NT2/D1 (cell line): ENCODE measurements around the gene CLASP2.

ENCODE experiments used
- DNase-seq: peaks from one replicate; pipeline ENCODE4 v3.0.0-alpha.2; 2011; ENCODE audit warnings: low read depth, low spot score
- H3K27me3 ChIP-seq: 2 replicates; pipeline ENCODE4 v1.6.0; 2011; ENCODE audit warnings: mild to moderate bottlenecking; ENCODE audit not compliant: insufficient read length, insufficient read depth
- H3K36me3 ChIP-seq: 2 replicates; pipeline ENCODE4 v1.6.1; 2011; ENCODE audit warnings: mild to moderate bottlenecking, low read length, mixed read lengths; ENCODE audit not compliant: insufficient read depth, insufficient read length
- H3K4me1 ChIP-seq: 2 replicates; pipeline ENCODE4 v1.5.1; 2011; ENCODE audit not compliant: insufficient read depth, insufficient read length
- H3K4me3 ChIP-seq: 2 replicates; pipeline ENCODE4 v1.5.1; 2011; ENCODE audit warnings: low read depth; ENCODE audit not compliant: insufficient read length
- H3K9ac ChIP-seq: 2 replicates; pipeline ENCODE4 v1.6.0; 2011; ENCODE audit warnings: low read depth; ENCODE audit not compliant: insufficient read length
- H3K9me3 ChIP-seq: 2 replicates; pipeline ENCODE4 v1.5.1; 2011; ENCODE audit warnings: mild to moderate bottlenecking, low read length; ENCODE audit not compliant: insufficient read depth
- SUZ12 ChIP-seq: IDR thresholded peaks from 2 replicates; pipeline ENCODE4 v1.6.1; 2011; ENCODE audit not compliant: insufficient read length, insufficient read depth; ENCODE audit errors: extremely low read depth
- YY1 ChIP-seq: IDR thresholded peaks from 2 replicates; pipeline ENCODE4 v1.6.1; 2011; ENCODE audit not compliant: insufficient read length, insufficient read depth
- ZNF274 ChIP-seq: IDR thresholded peaks from 2 replicates; pipeline ENCODE4 v1.6.1; 2011; ENCODE audit warnings: mild to moderate bottlenecking, low read depth, low read length

The CLASP2 gene

GRCh38 chr3:33523093-33523667 is 194.9 kb downstream of the CLASP2 start:
- Histone ChIP-seq H3K9ac (no peak overlapping the region), H3K4me1 (no peaks in the 10 kb centered on the region), H3K27me3 (no peaks in the 10 kb centered on the region), H3K9me3 (peaks cover 31% of the 10 kb centered on the region), H3K36me3 (peaks cover 12% of the 10 kb centered on the region), H3K4me3 (no peak overlapping the region)
- no peak for TF ChIP-seq ZNF274
- no peak for TF ChIP-seq SUZ12
- no peak for TF ChIP-seq YY1
- no peak for DNase-seq

DNA sequence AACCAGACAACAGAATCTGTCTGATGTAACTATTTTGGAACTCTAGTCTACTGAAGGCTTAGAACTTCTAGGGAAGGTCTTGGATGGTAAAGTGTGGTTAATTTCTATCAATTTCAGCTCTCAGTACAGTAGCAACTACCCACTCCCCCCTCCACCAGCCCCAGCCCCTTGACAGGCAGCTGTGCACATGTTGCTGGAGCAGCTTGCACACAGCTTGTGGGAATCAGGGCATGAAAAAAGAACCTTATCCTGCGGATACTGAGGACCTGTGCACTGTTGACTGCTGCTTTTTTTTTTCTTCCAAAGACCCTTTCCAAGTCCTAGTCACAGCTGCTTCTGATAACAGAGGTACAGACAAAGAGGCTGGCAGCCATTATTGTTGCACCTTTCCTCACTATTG is 196.3 kb downstream of the CLASP2 start:
- Histone ChIP-seq H3K9ac (no peak overlapping the region), H3K4me1 (no peaks in the 10 kb centered on the region), H3K9me3 (peaks cover 21% of the 10 kb centered on the region), H3K27me3 (no peaks in the 10 kb centered on the region), H3K4me3 (no peak overlapping the region), H3K36me3 (peaks cover 17% of the 10 kb centered on the region)
- TF ChIP-seq ZNF274 (no peak), SUZ12 (no peak), YY1 (no peak)
- DNase-seq = no peak

DNA sequence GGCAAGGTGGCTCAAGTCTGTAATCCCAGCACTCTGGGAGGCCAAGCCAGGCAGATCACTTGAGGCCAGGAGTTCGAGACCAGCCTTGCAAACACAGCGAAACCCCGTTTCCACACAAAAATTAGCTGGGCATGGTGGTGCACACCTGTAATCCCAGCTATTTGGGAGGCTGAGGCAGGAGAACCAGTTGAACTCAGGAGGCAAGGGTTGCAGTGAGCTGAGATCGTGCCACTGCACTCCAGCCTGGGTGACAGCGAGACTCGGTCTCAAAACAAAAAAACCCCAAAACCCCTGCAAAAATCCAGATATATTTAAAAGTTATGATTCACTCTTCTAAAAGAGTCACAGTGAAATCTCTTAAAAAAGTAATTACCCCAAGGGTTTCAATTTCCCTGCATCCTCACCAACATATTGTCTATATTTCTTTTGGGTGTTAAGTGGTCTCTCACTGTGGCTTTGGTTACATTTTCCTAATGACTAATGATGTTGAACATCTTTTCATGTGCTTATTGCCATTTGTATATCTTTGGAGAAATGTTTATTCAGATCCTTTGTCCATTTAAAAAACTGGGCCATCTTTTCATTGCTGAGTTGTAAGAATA is 204.7 kb downstream of the CLASP2 start:
- H3K9me3 ChIP-seq = no peaks in the 10 kb centered on the region
- DNase-seq = no peak
- H3K9ac ChIP-seq = no peak overlapping the region
- H3K4me3 ChIP-seq = no peak overlapping the region
- no peak for TF ChIP-seq ZNF274
- TF ChIP-seq SUZ12 = no peak
- no peak for TF ChIP-seq YY1
- H3K4me1 ChIP-seq = no peaks in the 10 kb centered on the region
- H3K36me3 ChIP-seq = peaks cover 32% of the 10 kb centered on the region
- no peaks in the 10 kb centered on the region for H3K27me3 ChIP-seq

GRCh38 chr3:33505027-33505426 is 213.0 kb downstream of the CLASP2 start:
- Histone ChIP-seq H3K36me3 (peaks cover 35% of the 10 kb centered on the region), H3K27me3 (no peaks in the 10 kb centered on the region)

GRCh38 chr3:33496449-33496848 is 221.6 kb downstream of the CLASP2 start:
- DNase-seq = no peak
- H3K9me3 ChIP-seq = peaks cover 8% of the 10 kb centered on the region; the same call in 1 of the 2 replicates
- H3K27me3 ChIP-seq = no peaks in the 10 kb centered on the region
- no peak overlapping the region for H3K9ac ChIP-seq
- H3K36me3 ChIP-seq = peaks cover 20% of the 10 kb centered on the region
- TF ChIP-seq ZNF274 = no peak
- TF ChIP-seq YY1 = no peak
- TF ChIP-seq SUZ12 = no peak
- H3K4me1 ChIP-seq = no peaks in the 10 kb centered on the region
- H3K4me3 ChIP-seq = no peak overlapping the region

More at GRCh38 chr3:33505027-33505426, 213.0 kb downstream of the CLASP2 start:
- H3K9ac ChIP-seq = no peak overlapping the region
- H3K4me3 ChIP-seq = no peak overlapping the region
- H3K4me1 ChIP-seq = no peaks in the 10 kb centered on the region
- DNase-seq = no peak
- TF ChIP-seq ZNF274 (no peak), YY1 (no peak), SUZ12 (no peak)
- H3K9me3 ChIP-seq = peaks cover 35% of the 10 kb centered on the region

DNA sequence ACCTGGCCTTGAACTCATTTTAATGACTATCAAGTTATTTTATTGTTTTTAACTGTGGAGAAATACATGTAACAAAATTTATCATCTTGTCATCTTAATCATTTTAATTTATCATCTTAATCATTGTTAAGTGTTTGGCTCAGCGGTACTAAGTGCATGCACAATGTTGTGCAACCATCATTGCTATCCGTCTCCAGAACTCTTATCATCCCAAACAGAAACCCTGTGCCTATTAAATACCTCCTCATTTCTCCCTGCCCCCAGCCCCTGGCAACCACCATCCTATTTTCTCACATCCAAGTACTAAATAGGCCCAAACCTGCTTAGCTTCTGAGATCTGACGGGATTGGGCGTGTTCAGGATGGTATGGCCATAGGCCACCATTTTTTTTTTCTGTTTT is 226.3 kb downstream of the CLASP2 start:
- H3K36me3 ChIP-seq = no peaks in the 10 kb centered on the region
- no peak for DNase-seq
- TF ChIP-seq SUZ12 = no peak
- no peaks in the 10 kb centered on the region for H3K27me3 ChIP-seq
- no peak overlapping the region for H3K4me3 ChIP-seq
- H3K4me1 ChIP-seq = no peaks in the 10 kb centered on the region
- no peak overlapping the region for H3K9ac ChIP-seq
- H3K9me3 ChIP-seq = no peaks in the 10 kb centered on the region

DNA sequence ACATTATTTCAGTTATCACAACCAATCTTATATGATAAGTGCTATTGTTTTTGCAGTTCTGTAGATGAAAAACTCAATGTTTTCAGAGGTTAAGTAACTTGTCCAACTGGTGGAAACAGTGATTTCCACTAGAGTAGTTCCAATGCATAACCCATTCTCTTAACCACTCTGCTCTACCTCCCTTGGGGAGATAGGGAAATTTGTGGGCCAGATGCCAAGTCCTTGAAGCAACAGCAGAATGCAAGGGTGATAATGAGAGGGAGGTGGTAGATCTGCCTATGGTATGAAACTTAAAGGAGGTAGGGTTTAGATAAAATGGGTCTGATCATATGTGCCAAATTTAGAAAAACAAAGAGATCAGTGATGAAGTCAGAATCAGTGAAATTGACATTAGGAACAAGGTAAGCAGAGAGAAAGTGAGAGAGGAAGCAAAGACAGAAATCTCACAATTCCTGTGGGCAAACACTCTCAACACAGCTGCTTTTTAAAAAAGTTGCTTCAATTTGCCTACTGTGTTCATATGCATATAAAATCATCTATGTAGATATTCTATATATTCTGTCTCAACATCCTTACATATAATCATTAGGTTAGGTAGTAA is 227.3 kb downstream of the CLASP2 start:
- no peak for DNase-seq
- H3K9ac ChIP-seq = no peak overlapping the region
- TF ChIP-seq SUZ12 (no peak), YY1 (no peak), ZNF274 (no peak)
- H3K4me1 ChIP-seq = no peaks in the 10 kb centered on the region
- no peaks in the 10 kb centered on the region for H3K36me3 ChIP-seq
- no peaks in the 10 kb centered on the region for H3K9me3 ChIP-seq
- H3K27me3 ChIP-seq = no peaks in the 10 kb centered on the region
- H3K4me3 ChIP-seq = no peak overlapping the region
